HEK293 (cell line): Measurements from ENCODE around the gene STUB1.

Experiments
- CTCF ChIA-PET: fragments of 350-600 bp; formaldehyde crosslinking; extraction: SDS; loops from one replicate; lab custom pipeline; 2021; ENCODE audit warnings: antibody characterized with exemption; lab: Yijun Ruan, JAX
- POLR2A ChIA-PET: fragments of 300-600 bp; formaldehyde crosslinking; extraction: SDS; loops from one replicate; lab custom pipeline; 2020; ENCODE audit warnings: antibody characterized with exemption, inconsistent platforms; lab: Yijun Ruan, JAX
- H3K27ac ChIP-seq: fragments of 200-500 bp; sonication (Bioruptor generic); 2 replicates; pipeline ENCODE4 v1.5.1; 2014; ENCODE audit warnings: low read depth, low read length, control low read depth, inconsistent platforms; ENCODE audit errors: extremely low read depth
- H3K36me3 ChIP-seq, 2 experiments: fragments of 200-500 bp in 1 of 2; sonication (Bioruptor generic) in 1 of 2; 1 replicate in 1 of 2; 2 replicates in 1 of 2; pipeline ENCODE4 v1.5.1; 2014 to 2017; ENCODE audit warnings: inconsistent platforms in 2 of 2, low read length in 2 of 2; ENCODE audit not compliant: control insufficient read depth in 2 of 2, insufficient read depth in 1 of 2
- H3K4me1 ChIP-seq: fragments of 200-500 bp; sonication (Bioruptor generic); 2 replicates; pipeline ENCODE4 v1.5.1; 2014; ENCODE audit warnings: mild to moderate bottlenecking, low read length, inconsistent platforms; ENCODE audit not compliant: control insufficient read depth, insufficient read depth
- H3K4me3 ChIP-seq: 2 replicates; pipeline ENCODE4 v1.5.1; 2011; ENCODE audit warnings: low read depth, mild to moderate bottlenecking, control low read depth, low read length, moderate library complexity
- H3K9me3 ChIP-seq: fragments of 200-500 bp; sonication (Bioruptor generic); 2 replicates; pipeline ENCODE4 v1.5.1; 2014; ENCODE audit warnings: low read depth, low read length, inconsistent platforms; ENCODE audit not compliant: control insufficient read depth, insufficient read depth
- BCL11B ChIP-seq: fragments of 450-650 bp; formaldehyde crosslinking; IDR thresholded peaks from 2 replicates; pipeline ENCODE4 v1.5.1; 2016; ENCODE audit warnings: low read depth, missing biosample characterization, missing genetic modification characterization
- GLIS2 ChIP-seq: fragments of 450-650 bp; formaldehyde crosslinking; IDR thresholded peaks from 2 replicates; pipeline ENCODE4 v1.5.1; 2016; ENCODE audit warnings: missing biosample characterization, missing genetic modification characterization
- OVOL3 ChIP-seq: fragments of 450-650 bp; formaldehyde crosslinking; IDR thresholded peaks from 2 replicates; pipeline ENCODE4 v1.5.1; 2016; ENCODE audit warnings: missing biosample characterization, missing genetic modification characterization
- PATZ1 ChIP-seq: fragments of 450-650 bp; formaldehyde crosslinking; IDR thresholded peaks from 2 replicates; pipeline ENCODE4 v1.5.1; 2016; ENCODE audit warnings: missing biosample characterization, missing genetic modification characterization
- PRDM1 ChIP-seq: fragments of 450-650 bp; formaldehyde crosslinking; IDR thresholded peaks from 2 replicates; pipeline ENCODE4; 2016; ENCODE audit warnings: missing biosample characterization, missing genetic modification characterization
- PRDM10 ChIP-seq: fragments of 450-650 bp; formaldehyde crosslinking; IDR thresholded peaks from 2 replicates; pipeline ENCODE4 v1.5.1; 2016; ENCODE audit warnings: missing biosample characterization, missing genetic modification characterization
- SALL2 ChIP-seq: fragments of 450-650 bp; formaldehyde crosslinking; IDR thresholded peaks from 2 replicates; pipeline ENCODE4 v1.5.0; 2017; ENCODE audit warnings: missing biosample characterization, mild to moderate bottlenecking, missing genetic modification characterization, borderline replicate concordance
- SCRT2 ChIP-seq: fragments of 450-650 bp; formaldehyde crosslinking; IDR thresholded peaks from 2 replicates; pipeline ENCODE4 v1.5.1; 2016; ENCODE audit warnings: missing biosample characterization, missing genetic modification characterization
- ZBTB17 ChIP-seq: fragments of 450-650 bp; formaldehyde crosslinking; IDR thresholded peaks from 2 replicates; pipeline ENCODE4 v1.5.1; 2016; ENCODE audit warnings: missing biosample characterization, missing genetic modification characterization
- ZNF112 ChIP-seq: fragments of 450-650 bp; formaldehyde crosslinking; IDR thresholded peaks from 2 replicates; pipeline ENCODE4 v1.5.0; 2017; ENCODE audit warnings: missing biosample characterization, missing genetic modification characterization
- ZNF121 ChIP-seq: fragments of 450-650 bp; formaldehyde crosslinking; IDR thresholded peaks from 2 replicates; pipeline ENCODE4 v1.5.1; 2016; ENCODE audit warnings: missing biosample characterization, missing genetic modification characterization
- ZNF155 ChIP-seq: fragments of 450-650 bp; formaldehyde crosslinking; IDR thresholded peaks from 2 replicates; pipeline ENCODE4 v1.5.1; 2016; ENCODE audit warnings: missing biosample characterization, missing genetic modification characterization
- ZNF184 ChIP-seq: fragments of 450-650 bp; IDR thresholded peaks from 2 replicates; pipeline ENCODE4 v1.5.1; 2018; ENCODE audit warnings: missing biosample characterization, mild to moderate bottlenecking, missing genetic modification characterization
- ZNF302 ChIP-seq: fragments of 450-650 bp; formaldehyde crosslinking; IDR thresholded peaks from 2 replicates; pipeline ENCODE4 v1.5.1; 2016; ENCODE audit warnings: missing biosample characterization, missing genetic modification characterization, low read depth
- ZNF560 ChIP-seq: fragments of 450-650 bp; formaldehyde crosslinking; IDR thresholded peaks from 2 replicates; pipeline ENCODE4 v1.5.1; 2017; ENCODE audit warnings: missing biosample characterization, missing genetic modification characterization, borderline replicate concordance
- ZNF600 ChIP-seq: fragments of 450-650 bp; formaldehyde crosslinking; IDR thresholded peaks from 2 replicates; pipeline ENCODE4 v1.5.1; 2016; ENCODE audit warnings: missing biosample characterization, missing genetic modification characterization
- ZNF621 ChIP-seq: fragments of 450-650 bp; formaldehyde crosslinking; IDR thresholded peaks from 2 replicates; pipeline ENCODE4 v1.5.1; 2017; ENCODE audit warnings: missing biosample characterization, missing genetic modification characterization
- ZNF626 ChIP-seq: fragments of 450-650 bp; sonication (Bioruptor Pico); formaldehyde crosslinking; IDR thresholded peaks from 2 replicates; pipeline ENCODE4 v1.5.1; 2018; ENCODE audit warnings: missing biosample characterization, missing genetic modification characterization, inconsistent platforms
- ZNF654 ChIP-seq: fragments of 450-650 bp; formaldehyde crosslinking; IDR thresholded peaks from 2 replicates; pipeline ENCODE4 v1.5.1; 2016; ENCODE audit warnings: low read depth, missing biosample characterization, missing genetic modification characterization
- ZNF707 ChIP-seq: fragments of 450-650 bp; formaldehyde crosslinking; IDR thresholded peaks from 2 replicates; pipeline ENCODE4 v1.5.1; 2016; ENCODE audit warnings: missing biosample characterization, missing genetic modification characterization
- TF ChIP-seq, protein P1 (sequence below): fragments of 450-650 bp; formaldehyde crosslinking; IDR thresholded peaks from 2 replicates; pipeline ENCODE4 v1.5.1; 2017; ENCODE audit warnings: missing biosample characterization, missing genetic modification characterization

Gene STUB1

DNA sequence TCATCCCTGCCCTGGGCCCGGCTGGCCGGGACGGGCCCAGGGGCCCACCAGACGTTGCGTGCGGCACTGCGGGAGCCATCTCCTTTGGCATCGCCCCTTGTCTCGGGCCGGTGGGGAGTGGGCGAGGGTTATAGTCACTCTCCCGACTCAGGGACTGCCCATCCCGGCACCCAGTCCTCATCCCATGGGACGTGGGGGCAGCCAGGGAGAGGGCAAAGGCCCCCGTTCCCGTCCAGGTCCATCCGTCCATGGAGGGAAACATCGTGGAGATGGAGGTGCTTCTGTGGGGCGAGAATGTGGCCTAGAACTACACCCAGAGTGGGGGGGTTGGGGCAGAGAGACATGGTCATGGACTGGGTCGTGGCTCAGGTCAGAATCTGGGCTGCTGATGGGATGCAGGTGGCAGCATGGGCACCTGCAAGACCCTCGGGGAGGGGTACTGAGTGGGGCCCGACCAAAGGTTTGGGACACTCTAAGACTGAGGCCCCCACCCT is 33.5 kb upstream of the STUB1 start:
- ChIA-PET CTCF (no interaction called here), POLR2A (interaction anchor here (1.5 kb wide), 1 partner anchor 10 kb away, joined by 3 read pairs; no protein-coding TSS in a partner anchor)
- TF ChIP-seq PATZ1 (tag by site-specific recombination) (peak; percentile 56), SALL2 (tag by site-specific recombination) (no peak)
- no peak overlapping the region for H3K27ac ChIP-seq
- H3K4me3 ChIP-seq = no peak overlapping the region
- H3K36me3 ChIP-seq = peaks cover 0 to 9% of the 10 kb centered on the region in 2 experiments; a peak in 2 of 3 replicates
- peaks cover 5% of the 10 kb centered on the region; the same call in 1 of the 2 replicates for H3K4me1 ChIP-seq
- no peaks in the 10 kb centered on the region for H3K9me3 ChIP-seq

GRCh38 chr16:647173-647902 is 32.9 kb upstream of the STUB1 start:
- TF ChIP-seq ZNF600 (tag by site-specific recombination) = peak; percentile 45; the same call in 1 of the 2 replicates
- peak; percentile 11; the same call in 1 of the 2 replicates for TF ChIP-seq ZBTB17 (tag by site-specific recombination)
- no peak for TF ChIP-seq GLIS2 (tag by site-specific recombination)
- TF ChIP-seq OVOL3 = no peak
- TF ChIP-seq BCL11B (tag by site-specific recombination) = peak; percentile 64; the same call in 1 of the 2 replicates
- no peak for TF ChIP-seq PRDM1
- TF ChIP-seq ZNF654 = no peak
- no peak for TF ChIP-seq PRDM10 (tag by site-specific recombination)
- no peak for TF ChIP-seq ZNF621 (tag by site-specific recombination)
- H3K4me1 ChIP-seq = peaks cover 5% of the 10 kb centered on the region; the same call in 1 of the 2 replicates
- ChIA-PET POLR2A (interaction anchor here (1.5 kb wide), 1 partner anchor 11 kb away, joined by 3 read pairs; no protein-coding TSS in a partner anchor), CTCF (interaction anchor here (0.9 to 1.3 kb wide), 3 partner anchors 11 to 25 kb away, joined by 3 to 4 read pairs (median 3); partner anchors contain the start of genes METTL26 and RHOT2)
- H3K27ac ChIP-seq = no peak overlapping the region
- H3K36me3 ChIP-seq = peaks cover 0 to 15% of the 10 kb centered on the region in 2 experiments; a peak in 2 of 3 replicates
- H3K9me3 ChIP-seq = no peaks in the 10 kb centered on the region
- H3K4me3 ChIP-seq = no peak overlapping the region

GRCh38 chr16:648071-648780 is 32.0 kb upstream of the STUB1 start:
- CTCF ChIA-PET = interaction anchor here (0.7 to 1.6 kb wide), 5 partner anchors 10 to 26 kb away, joined by 3 to 5 read pairs (median 4); partner anchors contain the start of genes METTL26 and RHOT2
- peaks cover 0 to 24% of the 10 kb centered on the region in 2 experiments; a peak in 2 of 3 replicates for H3K36me3 ChIP-seq
- H3K9me3 ChIP-seq = no peaks in the 10 kb centered on the region
- POLR2A ChIA-PET = interaction anchor here (1.5 to 2.3 kb wide), 3 partner anchors 11 to 19 kb away, joined by 3 to 10 read pairs (median 7); partner anchors contain the start of genes METTL26 and RHOT2
- 0 out of 2 replicates have a peak, but pooled peaks cover 5% of the 10 kb centered on the region for H3K4me1 ChIP-seq
- peak overlapping the region; percentile 37 for H3K4me3 ChIP-seq
- H3K27ac ChIP-seq = peak overlapping the region; percentile 97
- TF ChIP-seq SCRT2 (tag by site-specific recombination) = peak; percentile 85
- TF ChIP-seq ZNF560 (tag by site-specific recombination) = no peak
- TF ChIP-seq ZNF302 (tag by site-specific recombination) = no peak
- TF ChIP-seq ZNF112 (tag by site-specific recombination) = no peak
- TF ChIP-seq ZNF184 (tag by site-specific recombination) = no peak
- no peak for TF ChIP-seq ZNF626 (tag by site-specific recombination)
- TF ChIP-seq, protein P1, sequence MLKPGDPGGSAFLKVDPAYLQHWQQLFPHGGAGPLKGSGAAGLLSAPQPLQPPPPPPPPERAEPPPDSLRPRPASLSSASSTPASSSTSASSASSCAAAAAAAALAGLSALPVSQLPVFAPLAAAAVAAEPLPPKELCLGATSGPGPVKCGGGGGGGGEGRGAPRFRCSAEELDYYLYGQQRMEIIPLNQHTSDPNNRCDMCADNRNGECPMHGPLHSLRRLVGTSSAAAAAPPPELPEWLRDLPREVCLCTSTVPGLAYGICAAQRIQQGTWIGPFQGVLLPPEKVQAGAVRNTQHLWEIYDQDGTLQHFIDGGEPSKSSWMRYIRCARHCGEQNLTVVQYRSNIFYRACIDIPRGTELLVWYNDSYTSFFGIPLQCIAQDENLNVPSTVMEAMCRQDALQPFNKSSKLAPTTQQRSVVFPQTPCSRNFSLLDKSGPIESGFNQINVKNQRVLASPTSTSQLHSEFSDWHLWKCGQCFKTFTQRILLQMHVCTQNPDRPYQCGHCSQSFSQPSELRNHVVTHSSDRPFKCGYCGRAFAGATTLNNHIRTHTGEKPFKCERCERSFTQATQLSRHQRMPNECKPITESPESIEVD (tag by site-specific recombination) = no peak
- TF ChIP-seq ZNF155 = no peak
- no peak for TF ChIP-seq ZNF121
- no peak for TF ChIP-seq ZNF707 (tag by site-specific recombination)
